ACHN (cell line): ENCODE measurements around the gene CENPX.

Experiments
- DNase-seq: peaks from one replicate; pipeline ENCODE4 v3.0.0-alpha.2; 2015
- in situ Hi-C: cut with HindIII; loops from 2 replicates; pipeline ENCODE4 v1.10.0; 2017; ENCODE audit warnings: low sequenced_read_pairs, low pct_ligation_motif_present, low pct_unique_long_range_greater_than_20kb

CENPX gene

GRCh38 chr17:81976332-81977210 is 46.1 kb downstream of the CENPX start:
- DNase-seq, result peak; percentile 30
- in situ Hi-C loops, result no loop called here

- DNase-seq, result no peak
Observed at GRCh38 chr17:81973432-81973831, 49.2 kb downstream of the CENPX start.

GRCh38 chr17:81968850-81969812 is 53.5 kb downstream of the CENPX start:
- DNase-seq, result no peak
- in situ Hi-C loops, result no loop called here

More at GRCh38 chr17:81973432-81973831, 49.2 kb downstream of the CENPX start:
- in situ Hi-C loops, result no loop called here
